HepG2 (cell line): ENCODE measurements around the gene ARHGEF40. TPM values are rescaled to one million over a fixed set of nuclear protein-coding genes. Genes with fewer than 3 reads are reported as not detected.

Source experiments
- ARNT2 ChIP-seq: sonication (generic); formaldehyde crosslinking; IDR thresholded peaks from 2 replicates; pipeline ENCODE4 v1.8.0; 2022; ENCODE audit warnings: mild to moderate bottlenecking, low read depth, missing genetic modification reagents, moderate library complexity
- ATAD3A ChIP-seq: sonication (generic); formaldehyde crosslinking; IDR thresholded peaks from 2 replicates; pipeline ENCODE4 v1.4.0; 2020; ENCODE audit warnings: missing genetic modification reagents
- BORCS8-MEF2B ChIP-seq: sonication (generic); formaldehyde crosslinking; IDR thresholded peaks from 2 replicates; pipeline ENCODE4 v1.8.0; 2022; ENCODE audit warnings: mild to moderate bottlenecking, missing genetic modification reagents
- ESRRA ChIP-seq: sonication (generic); formaldehyde crosslinking; IDR thresholded peaks from 2 replicates; pipeline ENCODE4 v1.5.1; 2020; ENCODE audit warnings: mild to moderate bottlenecking, low read depth, missing genetic modification reagents
- FOSL2 ChIP-seq: sonication (generic); formaldehyde crosslinking; IDR thresholded peaks from 2 replicates; pipeline ENCODE4 v1.4.0; 2020; ENCODE audit warnings: missing genetic modification reagents
- GLMP ChIP-seq: sonication (generic); formaldehyde crosslinking; IDR thresholded peaks from 2 replicates; pipeline ENCODE4 v1.9.0; 2021; ENCODE audit warnings: missing genetic modification reagents, mild to moderate bottlenecking, borderline replicate concordance
- HES4 ChIP-seq: sonication (generic); formaldehyde crosslinking; IDR thresholded peaks from 2 replicates; pipeline ENCODE4 v1.9.0; 2021; ENCODE audit warnings: mild to moderate bottlenecking, missing genetic modification reagents, borderline replicate concordance
- NR2C2 ChIP-seq: sonication (generic); formaldehyde crosslinking; IDR thresholded peaks from 2 replicates; pipeline ENCODE4 v1.4.0; 2020; ENCODE audit warnings: missing genetic modification reagents, mild to moderate bottlenecking, moderate library complexity, borderline replicate concordance
- PBX3 ChIP-seq: sonication (generic); formaldehyde crosslinking; IDR thresholded peaks from 2 replicates; pipeline ENCODE4 v1.8.1; 2023; ENCODE audit warnings: missing genetic modification reagents, inconsistent platforms, borderline replicate concordance
- SCMH1 ChIP-seq: sonication (generic); formaldehyde crosslinking; IDR thresholded peaks from 2 replicates; pipeline ENCODE4 v1.9.0; 2021; ENCODE audit warnings: missing genetic modification reagents, mild to moderate bottlenecking, borderline replicate concordance
- SRSF1 ChIP-seq: fragments of 200-400 bp; formaldehyde crosslinking; optimal IDR thresholded peaks from 2 replicates; pipeline ENCODE3; 2017; ENCODE audit warnings: mild to moderate bottlenecking, low read depth, low read length, moderate library complexity
- SRY ChIP-seq: sonication (generic); formaldehyde crosslinking; IDR thresholded peaks from 2 replicates; pipeline ENCODE4 v1.8.0; 2022; ENCODE audit warnings: mild to moderate bottlenecking, missing genetic modification reagents
- TERF1 ChIP-seq: sonication (generic); formaldehyde crosslinking; IDR thresholded peaks from 2 replicates; pipeline ENCODE4 v1.8.0; 2022; ENCODE audit warnings: mild to moderate bottlenecking, missing genetic modification reagents, moderate library complexity
- ZNF10 ChIP-seq: sonication (generic); formaldehyde crosslinking; IDR thresholded peaks from 2 replicates; pipeline ENCODE4 v1.4.0; 2020; ENCODE audit warnings: mild to moderate bottlenecking, low read depth, missing genetic modification reagents, borderline replicate concordance
- ZNF17 ChIP-seq: sonication (generic); formaldehyde crosslinking; IDR thresholded peaks from 2 replicates; pipeline ENCODE4 v1.5.0; 2020; ENCODE audit warnings: mild to moderate bottlenecking, missing genetic modification reagents
- ZNF180 ChIP-seq: sonication (generic); formaldehyde crosslinking; IDR thresholded peaks from 2 replicates; pipeline ENCODE4 v1.4.0; 2020; ENCODE audit warnings: low read depth, missing genetic modification reagents, borderline replicate concordance
- ZNF879 ChIP-seq: sonication (generic); formaldehyde crosslinking; IDR thresholded peaks from 2 replicates; pipeline ENCODE4 v1.8.1; 2023; ENCODE audit warnings: missing genetic modification reagents
- polyA plus RNA-seq, 8 experiments: library from polyadenylated mRNA; depleted of rRNA in 3 of 8; stranded (reverse) in 7 of 8; unstranded in 1 of 8; fragments of >200 nt; fragmentation: Illumina TruSeq in 4 of 8; extraction: Trizol in 4 of 8; gene quantifications; 2 replicates each; pipeline versions ENCODE4 v1.2.1 to v1.2.3, GENCODE V29; 2011 to 2016; ENCODE audit warnings: low read depth in 4 of 8, missing spikeins in 1 of 8, mixed read lengths in 1 of 8; ENCODE audit not compliant: insufficient read depth in 1 of 8
- total RNA-seq, 5 experiments: library from RNA; depleted of rRNA; stranded (reverse); fragments of >200 nt; fragmentation: Illumina TruSeq; extraction: Trizol; gene quantifications; 2 replicates each; pipeline ENCODE4 v1.2.3, GENCODE V29; 2016; ENCODE audit warnings: low read depth in 1 of 5
- TF ChIP-seq, protein P1 (sequence below): sonication (generic); formaldehyde crosslinking; IDR thresholded peaks from 2 replicates; pipeline ENCODE4 v1.8.1; 2023; ENCODE audit warnings: mild to moderate bottlenecking, inconsistent platforms, moderate library complexity, missing genetic modification reagents, borderline replicate concordance
- TF ChIP-seq, protein P2 (sequence below): sonication (generic); formaldehyde crosslinking; IDR thresholded peaks from 2 replicates; pipeline ENCODE4 v1.4.0; 2020; ENCODE audit warnings: missing genetic modification reagents

Gene ARHGEF40
- total and polyA plus RNA-seq, 2 of the 13 experiments (the other 11 are each of a cell fraction or from before 2014, with no cell fraction given): 28.1 to 78.1 TPM

- no peak for TF ChIP-seq ARNT2 (CRISPR knock-in tag)
- peak; percentile 25; the same call in 1 of the 2 replicates for TF ChIP-seq FOSL2 (CRISPR knock-in tag)
- no peak for TF ChIP-seq ATAD3A (CRISPR knock-in tag)
- no peak for TF ChIP-seq BORCS8-MEF2B (CRISPR knock-in tag)
- no peak for TF ChIP-seq HES4
- TF ChIP-seq TERF1: no peak
- no peak for TF ChIP-seq ZNF10 (CRISPR knock-in tag)
- TF ChIP-seq SRY (CRISPR knock-in tag): no peak
- TF ChIP-seq, protein P1, sequence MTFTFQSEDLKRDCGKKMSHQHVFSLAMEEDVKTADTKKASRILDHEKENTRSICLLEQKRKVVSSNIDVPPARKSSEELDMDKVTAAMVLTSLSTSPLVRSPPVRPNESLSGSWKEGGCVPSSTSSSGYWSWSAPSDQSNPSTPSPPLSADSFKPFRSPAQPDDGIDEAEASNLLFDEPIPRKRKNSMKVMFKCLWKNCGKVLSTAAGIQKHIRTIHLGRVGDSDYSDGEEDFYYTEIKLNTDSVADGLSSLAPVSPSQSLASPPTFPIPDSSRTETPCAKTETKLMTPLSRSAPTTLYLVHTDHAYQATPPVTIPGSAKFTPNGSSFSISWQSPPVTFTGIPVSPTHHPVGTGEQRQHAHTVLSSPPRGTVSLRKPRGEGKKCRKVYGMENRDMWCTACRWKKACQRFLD: no peak
- no peak for TF ChIP-seq PBX3
- no peak for TF ChIP-seq GLMP (CRISPR knock-in tag)
- TF ChIP-seq ZNF17 (CRISPR knock-in tag): no peak
- TF ChIP-seq ZNF879 (CRISPR knock-in tag): no peak
- peak; percentile 72 for TF ChIP-seq NR2C2 (CRISPR knock-in tag)
- no peak for TF ChIP-seq ZNF180 (CRISPR knock-in tag)
- no peak for TF ChIP-seq SRSF1
- TF ChIP-seq ESRRA (CRISPR knock-in tag): 0 out of 2 replicates have a peak, but pooled peaks have one; percentile 70
- TF ChIP-seq, protein P2, sequence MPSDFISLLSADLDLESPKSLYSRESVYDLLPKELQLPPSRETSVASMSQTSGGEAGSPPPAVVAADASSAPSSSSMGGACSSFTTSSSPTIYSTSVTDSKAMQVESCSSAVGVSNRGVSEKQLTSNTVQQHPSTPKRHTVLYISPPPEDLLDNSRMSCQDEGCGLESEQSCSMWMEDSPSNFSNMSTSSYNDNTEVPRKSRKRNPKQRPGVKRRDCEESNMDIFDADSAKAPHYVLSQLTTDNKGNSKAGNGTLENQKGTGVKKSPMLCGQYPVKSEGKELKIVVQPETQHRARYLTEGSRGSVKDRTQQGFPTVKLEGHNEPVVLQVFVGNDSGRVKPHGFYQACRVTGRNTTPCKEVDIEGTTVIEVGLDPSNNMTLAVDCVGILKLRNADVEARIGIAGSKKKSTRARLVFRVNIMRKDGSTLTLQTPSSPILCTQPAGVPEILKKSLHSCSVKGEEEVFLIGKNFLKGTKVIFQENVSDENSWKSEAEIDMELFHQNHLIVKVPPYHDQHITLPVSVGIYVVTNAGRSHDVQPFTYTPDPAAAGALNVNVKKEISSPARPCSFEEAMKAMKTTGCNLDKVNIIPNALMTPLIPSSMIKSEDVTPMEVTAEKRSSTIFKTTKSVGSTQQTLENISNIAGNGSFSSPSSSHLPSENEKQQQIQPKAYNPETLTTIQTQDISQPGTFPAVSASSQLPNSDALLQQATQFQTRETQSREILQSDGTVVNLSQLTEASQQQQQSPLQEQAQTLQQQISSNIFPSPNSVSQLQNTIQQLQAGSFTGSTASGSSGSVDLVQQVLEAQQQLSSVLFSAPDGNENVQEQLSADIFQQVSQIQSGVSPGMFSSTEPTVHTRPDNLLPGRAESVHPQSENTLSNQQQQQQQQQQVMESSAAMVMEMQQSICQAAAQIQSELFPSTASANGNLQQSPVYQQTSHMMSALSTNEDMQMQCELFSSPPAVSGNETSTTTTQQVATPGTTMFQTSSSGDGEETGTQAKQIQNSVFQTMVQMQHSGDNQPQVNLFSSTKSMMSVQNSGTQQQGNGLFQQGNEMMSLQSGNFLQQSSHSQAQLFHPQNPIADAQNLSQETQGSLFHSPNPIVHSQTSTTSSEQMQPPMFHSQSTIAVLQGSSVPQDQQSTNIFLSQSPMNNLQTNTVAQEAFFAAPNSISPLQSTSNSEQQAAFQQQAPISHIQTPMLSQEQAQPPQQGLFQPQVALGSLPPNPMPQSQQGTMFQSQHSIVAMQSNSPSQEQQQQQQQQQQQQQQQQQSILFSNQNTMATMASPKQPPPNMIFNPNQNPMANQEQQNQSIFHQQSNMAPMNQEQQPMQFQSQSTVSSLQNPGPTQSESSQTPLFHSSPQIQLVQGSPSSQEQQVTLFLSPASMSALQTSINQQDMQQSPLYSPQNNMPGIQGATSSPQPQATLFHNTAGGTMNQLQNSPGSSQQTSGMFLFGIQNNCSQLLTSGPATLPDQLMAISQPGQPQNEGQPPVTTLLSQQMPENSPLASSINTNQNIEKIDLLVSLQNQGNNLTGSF (CRISPR knock-in tag): no peak
- TF ChIP-seq SCMH1 (CRISPR knock-in tag): no peak
Measured at GRCh38 chr14:21098076-21098891, 28.2 kb downstream of the ARHGEF40 start, which contains the start of gene ZNF219 (continued).
